G401 (cell line): ENCODE measurements around the gene NAALADL2. TPM values are rescaled to one million over a fixed set of nuclear protein-coding genes. Genes with fewer than 3 reads are reported as not detected.
A peak's percentile ranks its signal among the peaks of the same experiment; 100 is the strongest.
"Not testable (repeated sequence)": the region's sequence is repeated elsewhere in the genome, so short reads cannot be mapped to it uniquely, and the experiment has no call there.

Experiments used
- DNase-seq: peaks from one replicate; pipeline ENCODE4 v3.0.0-alpha.2; 2015; ENCODE audit warnings: low spot score
- in situ Hi-C: cut with HindIII; loops from 2 replicates; pipeline ENCODE4 v1.10.0; 2016; ENCODE audit warnings: low sequenced_read_pairs, mixed read lengths
- total RNA-seq: library from RNA; depleted of rRNA; stranded (reverse); fragments of >200 nt; shearing (Covaris generic); gene quantifications from 2 replicates; pipeline ENCODE4 v1.2.3, GENCODE V29; 2014

The NAALADL2 gene
- total RNA-seq, 1 experiment from 2014 or later: 1.3 TPM

GRCh38 chr3:175173117-175173516 is 314.0 kb downstream of the NAALADL2 start:
- in situ Hi-C loops: not testable (repeated sequence)

GRCh38 chr3:175176556-175176955 is 317.4 kb downstream of the NAALADL2 start:
- in situ Hi-C loops: no loop called here

More at GRCh38 chr3:175173117-175173516, 314.0 kb downstream of the NAALADL2 start:
- DNase-seq: not testable (repeated sequence)

DNA sequence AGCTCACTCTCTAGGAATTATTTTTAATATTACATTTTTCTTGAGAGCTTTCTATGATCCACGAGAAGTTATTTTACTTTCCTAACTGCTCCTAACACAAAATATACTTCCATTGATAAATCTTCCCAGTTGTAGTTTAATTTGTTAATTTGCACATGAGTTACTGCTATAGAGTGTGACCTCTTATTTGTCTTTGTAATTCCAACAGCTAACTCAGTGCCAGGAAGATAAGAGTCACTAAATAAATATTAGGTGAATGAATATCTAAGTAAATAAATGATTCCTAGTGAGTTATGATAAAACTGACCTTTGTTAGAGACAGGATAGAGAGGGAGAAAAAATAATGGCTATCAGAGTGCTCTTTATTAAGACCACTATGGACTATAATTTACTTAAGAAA is 319.9 kb downstream of the NAALADL2 start:
- no peak for DNase-seq
- in situ Hi-C loops: no loop called here

More at GRCh38 chr3:175176556-175176955, 317.4 kb downstream of the NAALADL2 start:
- no peak for DNase-seq

DNA sequence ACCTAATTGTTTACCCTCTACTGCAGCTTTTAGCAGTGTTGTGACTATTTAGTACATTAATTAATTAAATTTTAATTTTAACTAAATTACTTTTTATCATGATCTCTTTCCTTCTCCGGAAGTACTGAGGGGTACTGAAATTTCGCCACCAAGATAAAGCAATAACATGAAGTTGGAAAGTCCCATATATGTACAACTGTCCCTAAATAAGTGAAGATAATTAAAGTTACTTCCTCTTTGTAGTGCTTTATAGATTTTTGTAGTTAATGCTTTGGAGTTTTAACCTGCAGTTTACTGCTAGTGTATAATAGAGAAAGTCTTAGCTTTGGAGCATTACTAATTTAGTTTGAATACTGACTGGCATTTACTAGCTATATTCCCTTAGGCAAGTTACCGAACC is 325.3 kb downstream of the NAALADL2 start:
- no peak for DNase-seq
- in situ Hi-C loops: no loop called here

DNA sequence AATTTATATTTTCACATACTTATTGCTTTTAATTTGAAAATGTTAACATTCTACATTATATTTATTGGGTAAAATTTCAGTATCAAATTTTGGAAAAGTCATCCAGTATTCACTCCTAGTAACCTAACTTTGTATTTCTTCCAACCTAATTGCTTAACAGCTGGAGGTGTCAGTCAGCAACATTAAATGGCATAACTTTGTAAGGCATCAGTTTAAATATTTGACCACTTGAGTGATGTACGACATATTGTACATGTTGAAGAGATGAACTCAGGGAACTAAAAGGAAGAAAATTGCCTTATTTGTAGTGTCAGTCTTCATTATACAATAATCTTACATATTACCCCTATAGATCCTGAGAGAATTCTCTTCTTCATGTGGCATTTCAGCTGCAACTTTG is 326.8 kb downstream of the NAALADL2 start:
- in situ Hi-C loops: no loop called here
- no peak for DNase-seq

GRCh38 chr3:175186511-175186910 is 327.4 kb downstream of the NAALADL2 start:
- in situ Hi-C loops: no loop called here
- DNase-seq: no peak

- in situ Hi-C loops: no loop called here
- no peak for DNase-seq
These were observed 328.5 kb downstream of the NAALADL2 start for GRCh38 chr3:175187586-175187985.

- in situ Hi-C loops: no loop called here
- no peak for DNase-seq
These were observed 333.4 kb downstream of the NAALADL2 start for GRCh38 chr3:175192536-175192935.

DNA sequence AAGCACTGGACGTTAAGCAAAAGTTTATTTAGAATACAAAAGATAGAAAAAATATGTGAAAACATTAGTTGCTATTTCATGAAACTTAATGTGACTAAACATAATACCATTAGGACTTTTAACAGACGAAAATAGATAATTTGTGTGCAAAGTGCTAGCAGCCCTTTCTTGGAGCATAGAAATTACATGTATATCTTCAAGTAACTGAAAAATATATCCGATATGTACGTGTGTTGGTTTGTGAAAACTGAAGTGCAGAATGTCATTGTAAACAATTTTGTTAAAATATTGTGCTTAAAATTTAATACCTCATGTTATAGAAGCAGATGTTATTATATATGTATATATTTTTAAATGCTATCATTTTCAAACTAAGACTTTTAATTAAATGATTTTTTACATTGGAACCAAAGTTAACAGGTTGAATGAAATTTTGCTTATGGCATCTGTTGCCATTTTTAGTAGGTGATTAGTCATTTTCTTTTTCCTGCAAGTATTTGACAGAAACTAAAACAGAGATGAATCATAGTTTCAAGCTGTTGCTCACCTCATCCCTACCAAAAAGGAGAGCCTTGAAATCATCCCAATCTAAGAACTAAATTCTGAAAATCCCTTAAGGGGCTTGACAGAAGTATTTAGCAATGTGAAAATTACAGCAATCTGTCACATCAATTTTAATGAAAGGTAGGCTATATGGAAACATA is 334.8 kb downstream of the NAALADL2 start:
- peak; percentile 4 for DNase-seq
- in situ Hi-C loops: no loop called here

- no peak for DNase-seq
- in situ Hi-C loops: no loop called here
These were observed 340.1 kb downstream of the NAALADL2 start for GRCh38 chr3:175198991-175199783.

DNA sequence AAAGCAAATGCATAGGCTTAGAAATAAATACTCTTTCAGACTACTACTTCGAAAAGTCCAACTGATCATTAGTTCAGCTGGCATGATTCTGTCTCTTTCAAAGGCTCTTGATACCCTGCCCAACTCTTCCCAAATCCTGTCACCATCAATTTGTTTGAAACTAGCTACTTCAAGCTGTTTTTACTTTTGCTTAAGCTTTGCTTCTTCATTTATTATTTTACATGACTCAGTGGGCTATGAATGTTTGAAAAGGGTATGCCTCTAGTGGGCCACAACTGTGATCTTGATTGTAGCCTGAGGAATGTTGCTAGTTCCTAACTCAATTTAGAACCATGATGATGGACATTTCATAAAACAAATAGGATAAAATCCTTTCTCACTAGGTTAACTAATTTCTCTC is 340.8 kb downstream of the NAALADL2 start:
- DNase-seq: no peak

DNA sequence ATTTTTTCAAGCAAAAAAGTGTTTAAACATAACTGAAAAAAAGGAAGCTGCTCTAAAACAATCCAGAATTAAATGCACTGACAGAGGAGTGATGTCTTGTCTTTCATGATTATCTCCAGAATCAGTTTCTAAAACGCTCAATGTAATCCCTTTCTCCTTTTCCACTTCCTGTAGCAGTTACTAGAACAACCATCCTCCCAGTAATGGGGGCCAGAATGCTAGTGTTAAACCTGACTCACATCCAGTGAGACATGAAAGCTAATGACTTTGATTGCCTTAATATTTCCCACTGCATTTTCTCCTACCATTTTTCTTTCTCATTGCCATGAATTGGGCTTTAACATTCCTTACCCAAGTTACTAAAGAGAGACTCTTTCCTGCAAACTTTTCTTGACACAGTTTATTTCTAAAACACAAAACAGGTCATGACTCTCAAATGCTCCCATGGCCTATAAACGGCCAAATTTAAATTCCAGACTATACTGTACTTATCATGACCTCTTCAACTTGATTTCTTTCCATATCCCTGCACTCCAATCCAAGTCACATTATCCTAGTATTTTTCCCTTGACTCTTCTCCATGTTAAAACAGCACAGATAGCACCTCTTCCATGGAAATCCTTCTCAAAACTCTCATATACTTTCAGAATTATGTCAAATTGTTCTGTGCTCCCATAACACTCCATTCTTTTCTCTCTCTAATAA is 341.4 kb downstream of the NAALADL2 start:
- in situ Hi-C loops: no loop called here
- DNase-seq: no peak

More for the DNA sequence above, 340.8 kb downstream of the NAALADL2 start:
- in situ Hi-C loops: no loop called here

DNA sequence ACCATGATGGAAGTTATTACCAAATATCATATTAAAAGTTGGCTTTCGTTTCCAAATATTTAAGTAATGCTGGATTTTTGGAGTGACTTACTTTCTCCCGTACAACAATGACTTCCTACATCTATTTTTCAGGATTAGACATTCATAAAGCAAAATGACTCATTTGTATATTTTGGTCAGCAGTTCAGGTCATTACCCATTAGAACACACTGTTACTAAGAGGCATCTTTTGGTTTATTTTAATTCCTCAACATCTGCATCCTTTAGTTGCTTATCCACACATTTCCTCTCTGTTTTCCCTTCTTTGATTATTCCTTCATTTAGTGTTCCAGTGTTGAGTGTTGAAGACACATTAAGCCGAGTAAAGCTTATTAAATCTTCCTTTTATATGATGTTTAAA is 348.2 kb downstream of the NAALADL2 start:
- in situ Hi-C loops: no loop called here
- no peak for DNase-seq

- peak; percentile 7 for DNase-seq
These were observed 349.2 kb downstream of the NAALADL2 start for GRCh38 chr3:175208326-175208725.

GRCh38 chr3:175211466-175211865 is 352.3 kb downstream of the NAALADL2 start:
- no peak for DNase-seq
- in situ Hi-C loops: no loop called here

More at GRCh38 chr3:175208326-175208725, 349.2 kb downstream of the NAALADL2 start:
- in situ Hi-C loops: no loop called here

GRCh38 chr3:175212896-175213295 is 353.8 kb downstream of the NAALADL2 start:
- in situ Hi-C loops: no loop called here
- DNase-seq: no peak

DNA sequence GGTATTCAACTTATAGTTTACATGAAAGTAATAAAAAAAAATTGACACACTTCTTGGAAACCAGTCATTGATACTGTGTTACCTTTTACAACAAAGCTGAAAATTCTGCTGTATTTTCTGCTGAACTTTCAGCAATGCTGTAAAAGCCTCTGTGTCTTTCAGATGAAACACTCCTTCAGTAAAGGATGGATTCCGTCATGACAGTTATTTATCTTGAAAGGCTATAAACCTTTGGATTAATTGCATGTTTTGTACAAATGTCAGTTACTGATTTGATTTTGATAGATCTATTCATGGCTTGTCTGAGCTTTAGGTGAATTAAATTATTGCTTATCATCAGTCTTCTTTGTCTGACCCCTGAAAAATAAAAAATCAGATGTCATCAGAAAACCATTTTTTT is 355.1 kb downstream of the NAALADL2 start:
- no peak for DNase-seq
- in situ Hi-C loops: no loop called here

GRCh38 chr3:175215833-175216232 is 356.7 kb downstream of the NAALADL2 start:
- in situ Hi-C loops: no loop called here
- no peak for DNase-seq

- no peak for DNase-seq
- in situ Hi-C loops: no loop called here
These were observed 363.2 kb downstream of the NAALADL2 start for GRCh38 chr3:175222356-175222755.

DNA sequence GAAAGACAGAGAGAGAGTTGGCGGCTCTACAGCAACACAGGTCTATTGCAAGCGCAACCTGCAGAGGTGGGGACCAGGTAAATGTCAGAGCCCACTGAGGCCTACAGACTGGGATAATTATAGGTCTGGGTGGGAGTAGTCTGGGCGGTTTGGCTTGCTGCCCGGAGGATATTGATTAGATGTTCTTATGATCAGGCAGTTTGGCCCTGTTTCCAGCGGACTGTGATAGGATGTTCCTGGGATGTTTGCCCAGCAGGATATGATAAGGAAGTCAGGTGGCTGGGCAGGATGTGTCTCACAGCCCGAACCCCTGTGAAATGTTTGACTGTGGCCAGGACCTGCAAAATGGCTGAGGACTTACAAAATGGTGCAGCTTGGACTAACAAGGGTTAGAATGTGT is 364.9 kb downstream of the NAALADL2 start:
- DNase-seq: no peak
- in situ Hi-C loops: no loop called here
